Measurements from ENCODE around the gene IER5L. TPM values are rescaled to one million over a fixed set of nuclear protein-coding genes. Genes with fewer than 3 reads are reported as not detected.

IER5L gene
- total and polyA plus RNA-seq, 9 of the 15 experiments (the other 6 are each of a cell fraction or from before 2014, with no cell fraction given): 0.14 to 11.9 (median 0.52) TPM

GRCh38 chr9:129173296-129174101 is 4.6 kb downstream of the IER5L start:
- Histone ChIP-seq H3K9ac (ENCODE audit: insufficient read depth in 1 of 2, low read depth in 2 of 2, low read length in 2 of 2) (peak overlapping the region; percentile 68 to 92; a peak in 3 of 4 replicates), H4K20me1 (replicated peaks; ENCODE audit: control insufficient read depth, insufficient read depth, low read length) (no peaks in the 10 kb centered on the region), H3K4me3 (peak overlapping the region; percentile 57), H3K4me1 (replicated peaks in 1 of 2; ENCODE audit: control insufficient read depth in 2 of 2, insufficient read depth in 2 of 2, low read length in 2 of 2) (peaks cover 23 to 57% of the 10 kb centered on the region in 2 experiments), H3K9me1 (ENCODE audit: control insufficient read depth, insufficient read depth, low read length) (no peaks in the 10 kb centered on the region), H3K27me3 (ENCODE audit: control insufficient read depth in 2 of 2, insufficient read depth in 2 of 2, low read length in 2 of 2) (peaks cover 8 to 19% of the 10 kb centered on the region in 2 experiments; a peak in 4 of 5 replicates), H2AFZ (ENCODE audit: low read depth, low read length) (peak overlapping the region; percentile 96), H3K9me3 (replicated peaks; ENCODE audit: control insufficient read depth, insufficient read depth, low read depth, low read length) (no peaks in the 10 kb centered on the region), H3K79me2 (ENCODE audit: control insufficient read depth, insufficient read depth, low read length) (peaks cover 6% of the 10 kb centered on the region; the same call in 2 of the 3 replicates), H3K4me2 (ENCODE audit: insufficient read depth, low read length) (peak overlapping the region; percentile 81), H3K27ac (ENCODE audit: extremely low read depth, low read depth, low read length) (no peak overlapping the region), H3K36me3 (ENCODE audit: control insufficient read depth, insufficient read depth, low read length) (no peaks in the 10 kb centered on the region)
- in situ Hi-C loops (cut with MboI) (loop anchor here (10.0 kb wide), 2 partner anchors 241 to 311 kb away; no protein-coding TSS in a partner anchor), intact Hi-C loops (cut with micrococcal nuclease) (loop anchor here (2.0 to 10.0 kb wide), 4 partner anchors 33 to 437 kb away; no protein-coding TSS in a partner anchor)
- ChIA-PET POLR2A (interaction anchor here (0.5 to 1.8 kb wide), 9 partner anchors 8 to 519 kb away, joined by 3 to 10 read pairs (median 3); no protein-coding TSS in a partner anchor), CTCF (ENCODE audit: low intra/inter-chr PET ratio) (interaction anchor here (0.6 to 2.3 kb wide), 2 partner anchors 437 to 450 kb away, joined by 6 to 17 read pairs; no protein-coding TSS in a partner anchor)
- no peak for FAIRE-seq
- WGBS (ENCODE audit: insufficient coverage, low coverage, missing lambda C conversion rate): 13% methylated on average over 22 of the region's 29 CpGs
- ATAC-seq: no peak
- DNase-seq (ENCODE audit: extremely low read depth in 1 of 4, low spot score in 3 of 4): no peak
- BruUV-seq (replicated peaks): no TSS peak
- no peak for TF ChIP-seq ZBTB1 (CRISPR knock-in tag; IDR thresholded peaks at IDR 0.05; ENCODE audit: borderline replicate concordance, low read depth)
- 0 out of 2 replicates have a peak, but pooled peaks have one; percentile 20 for TF ChIP-seq USF2 (CRISPR knock-in tag; IDR thresholded peaks at IDR 0.05)
- no peak for TF ChIP-seq ZNF77 (CRISPR knock-in tag; IDR thresholded peaks at IDR 0.05)
- 0 out of 2 replicates have a peak, but pooled peaks have one; percentile 1 for TF ChIP-seq ATF7 (IDR thresholded peaks at IDR 0.05)
- no peak for TF ChIP-seq ARID1B (IDR thresholded peaks at IDR 0.05)
- no peak for TF ChIP-seq REST (IDR thresholded peaks at IDR 0.05; ENCODE audit: borderline replicate concordance)
- peak; percentile 54; the same call in 1 of the 2 replicates for TF ChIP-seq REST (CRISPR knock-in tag; IDR thresholded peaks at IDR 0.05; ENCODE audit: low read depth)
- TF ChIP-seq NFIX (CRISPR knock-in tag; IDR thresholded peaks at IDR 0.05; ENCODE audit: low read depth): no peak
- TF ChIP-seq KDM4B (IDR thresholded peaks at IDR 0.05; ENCODE audit: borderline replicate concordance in 2 of 2, low read depth in 1 of 2): 0 out of 4 replicates have a peak, but pooled peaks of 1 of the 2 experiments have one; percentile 17

Data from K562 (cell line).